ENCODE measurements around the gene CACNG3.

CACNG3 gene

DNA sequence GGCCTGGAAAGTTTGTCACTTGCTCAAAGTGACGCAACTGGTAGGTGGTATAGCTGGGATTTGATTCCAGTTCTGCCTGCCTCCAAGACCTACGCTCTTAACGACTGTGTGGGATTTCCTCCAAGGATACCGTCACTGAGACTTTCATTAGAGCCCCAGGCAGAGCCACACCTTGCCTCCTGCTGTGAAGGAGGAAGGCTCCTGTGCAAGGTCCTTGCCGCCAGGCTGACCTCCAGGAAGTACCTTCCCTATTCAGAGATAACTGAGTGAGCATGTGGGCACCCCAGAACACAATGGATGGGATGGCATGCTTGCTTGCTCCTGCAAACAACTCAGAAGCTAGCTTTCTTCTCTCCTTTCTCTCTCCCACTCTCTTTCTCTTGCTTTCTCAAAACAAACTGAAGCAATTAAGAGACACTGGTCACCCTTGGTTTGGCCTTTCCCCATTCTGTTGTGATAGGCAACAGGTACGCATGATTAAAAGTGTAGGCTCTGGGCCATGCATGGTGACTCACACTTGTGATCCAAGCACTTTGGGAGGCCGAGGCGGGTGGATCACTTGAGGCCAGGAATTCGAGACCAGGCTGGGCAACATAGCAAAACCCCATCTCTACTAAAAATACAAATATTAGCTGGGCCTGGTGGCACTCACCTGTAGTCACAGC, 30.7 kb downstream of the CACNG3 start:
- no peaks in the 10 kb centered on the region for H4K20me1 ChIP-seq (ENCODE audit: insufficient read depth, low read length, poor library complexity, severe bottlenecking)
- H3K4me2 ChIP-seq (ENCODE audit: low read depth, low read length, poor library complexity, severe bottlenecking): no peak overlapping the region
- no peak overlapping the region for H2AFZ ChIP-seq (ENCODE audit: low read length)
- no peak overlapping the region for H3K9ac ChIP-seq (ENCODE audit: low read depth, low read length, poor library complexity, severe bottlenecking)
- H3K36me3 ChIP-seq (ENCODE audit: insufficient read depth, low read length): no peaks in the 10 kb centered on the region
- H3K4me3 ChIP-seq (ENCODE audit: low read length, poor library complexity, severe bottlenecking): no peak overlapping the region
- no peaks in the 10 kb centered on the region for H3K79me2 ChIP-seq (ENCODE audit: insufficient read depth, low read length)
- H3K9me3 ChIP-seq (ENCODE audit: insufficient read depth, low read depth, low read length): no peaks in the 10 kb centered on the region
- no peaks in the 10 kb centered on the region for H3K4me1 ChIP-seq (ENCODE audit: insufficient read depth, low read length, poor library complexity, severe bottlenecking)
- TF ChIP-seq, protein P1, sequence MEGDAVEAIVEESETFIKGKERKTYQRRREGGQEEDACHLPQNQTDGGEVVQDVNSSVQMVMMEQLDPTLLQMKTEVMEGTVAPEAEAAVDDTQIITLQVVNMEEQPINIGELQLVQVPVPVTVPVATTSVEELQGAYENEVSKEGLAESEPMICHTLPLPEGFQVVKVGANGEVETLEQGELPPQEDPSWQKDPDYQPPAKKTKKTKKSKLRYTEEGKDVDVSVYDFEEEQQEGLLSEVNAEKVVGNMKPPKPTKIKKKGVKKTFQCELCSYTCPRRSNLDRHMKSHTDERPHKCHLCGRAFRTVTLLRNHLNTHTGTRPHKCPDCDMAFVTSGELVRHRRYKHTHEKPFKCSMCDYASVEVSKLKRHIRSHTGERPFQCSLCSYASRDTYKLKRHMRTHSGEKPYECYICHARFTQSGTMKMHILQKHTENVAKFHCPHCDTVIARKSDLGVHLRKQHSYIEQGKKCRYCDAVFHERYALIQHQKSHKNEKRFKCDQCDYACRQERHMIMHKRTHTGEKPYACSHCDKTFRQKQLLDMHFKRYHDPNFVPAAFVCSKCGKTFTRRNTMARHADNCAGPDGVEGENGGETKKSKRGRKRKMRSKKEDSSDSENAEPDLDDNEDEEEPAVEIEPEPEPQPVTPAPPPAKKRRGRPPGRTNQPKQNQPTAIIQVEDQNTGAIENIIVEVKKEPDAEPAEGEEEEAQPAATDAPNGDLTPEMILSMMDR (conservative IDR thresholded peaks at IDR 0.05; ENCODE audit: low read length): no peak
- no peak for TF ChIP-seq EZH2phosphoT487 (IDR thresholded peaks at IDR 0.05; ENCODE audit: borderline replicate concordance)
- no peaks in the 10 kb centered on the region for H3K9me2 ChIP-seq (replicated peaks; ENCODE audit: low read depth, low read length)
- H3F3A ChIP-seq (ENCODE audit: low read depth): no peaks in the 10 kb centered on the region
- H3K27me3 ChIP-seq (ENCODE audit: insufficient read depth, low read length, poor library complexity, severe bottlenecking): no peaks in the 10 kb centered on the region

GRCh38 chr16:24288516-24288915, 32.4 kb downstream of the CACNG3 start:
- TF ChIP-seq, protein P1 (conservative IDR thresholded peaks at IDR 0.05; ENCODE audit: low read length): no peak
- TF ChIP-seq EZH2phosphoT487 (IDR thresholded peaks at IDR 0.05; ENCODE audit: borderline replicate concordance): no peak
- no peaks in the 10 kb centered on the region for H3F3A ChIP-seq (ENCODE audit: low read depth)
- no peaks in the 10 kb centered on the region for H3K27me3 ChIP-seq (ENCODE audit: insufficient read depth, low read length, poor library complexity, severe bottlenecking)
- H3K36me3 ChIP-seq (ENCODE audit: insufficient read depth, low read length): no peaks in the 10 kb centered on the region
- no peaks in the 10 kb centered on the region for H3K79me2 ChIP-seq (ENCODE audit: insufficient read depth, low read length)
- H2AFZ ChIP-seq (ENCODE audit: low read length): no peak overlapping the region
- H3K9ac ChIP-seq (ENCODE audit: low read depth, low read length, poor library complexity, severe bottlenecking): no peak overlapping the region
- no peaks in the 10 kb centered on the region for H3K9me3 ChIP-seq (ENCODE audit: insufficient read depth, low read depth, low read length)
- H3K4me1 ChIP-seq (ENCODE audit: insufficient read depth, low read length, poor library complexity, severe bottlenecking): no peaks in the 10 kb centered on the region
- no peak overlapping the region for H3K4me2 ChIP-seq (ENCODE audit: low read depth, low read length, poor library complexity, severe bottlenecking)
- H4K20me1 ChIP-seq (ENCODE audit: insufficient read depth, low read length, poor library complexity, severe bottlenecking): no peaks in the 10 kb centered on the region
- H3K9me2 ChIP-seq (replicated peaks; ENCODE audit: low read depth, low read length): no peaks in the 10 kb centered on the region
- no peak overlapping the region for H3K4me3 ChIP-seq (ENCODE audit: low read length, poor library complexity, severe bottlenecking)

GRCh38 chr16:24289166-24289700, 33.1 kb downstream of the CACNG3 start:
- H4K20me1 ChIP-seq (ENCODE audit: insufficient read depth, low read length, poor library complexity, severe bottlenecking): no peaks in the 10 kb centered on the region
- H3K36me3 ChIP-seq (ENCODE audit: insufficient read depth, low read length): no peaks in the 10 kb centered on the region
- no peaks in the 10 kb centered on the region for H3F3A ChIP-seq (ENCODE audit: low read depth)
- no peak overlapping the region for H3K4me3 ChIP-seq (ENCODE audit: low read length, poor library complexity, severe bottlenecking)
- no peak for TF ChIP-seq EZH2phosphoT487 (IDR thresholded peaks at IDR 0.05; ENCODE audit: borderline replicate concordance)
- TF ChIP-seq, protein P1 (conservative IDR thresholded peaks at IDR 0.05; ENCODE audit: low read length): no peak
- no peaks in the 10 kb centered on the region for H3K27me3 ChIP-seq (ENCODE audit: insufficient read depth, low read length, poor library complexity, severe bottlenecking)
- H3K4me1 ChIP-seq (ENCODE audit: insufficient read depth, low read length, poor library complexity, severe bottlenecking): no peaks in the 10 kb centered on the region
- no peak overlapping the region for H2AFZ ChIP-seq (ENCODE audit: low read length)
- no peak overlapping the region for H3K9ac ChIP-seq (ENCODE audit: low read depth, low read length, poor library complexity, severe bottlenecking)
- no peaks in the 10 kb centered on the region for H3K79me2 ChIP-seq (ENCODE audit: insufficient read depth, low read length)
- H3K9me3 ChIP-seq (ENCODE audit: insufficient read depth, low read depth, low read length): no peaks in the 10 kb centered on the region
- H3K4me2 ChIP-seq (ENCODE audit: low read depth, low read length, poor library complexity, severe bottlenecking): no peak overlapping the region
- no peaks in the 10 kb centered on the region for H3K9me2 ChIP-seq (replicated peaks; ENCODE audit: low read depth, low read length)
